ENCODE results near the gene KIF21A. TPM values are rescaled to one million over a fixed set of nuclear protein-coding genes. Genes with fewer than 3 reads are reported as not detected.

KIF21A gene
- total RNA-seq, 4 donors from 2014 or later, result 28.4 to 36.4 (median 33.1) TPM

DNA sequence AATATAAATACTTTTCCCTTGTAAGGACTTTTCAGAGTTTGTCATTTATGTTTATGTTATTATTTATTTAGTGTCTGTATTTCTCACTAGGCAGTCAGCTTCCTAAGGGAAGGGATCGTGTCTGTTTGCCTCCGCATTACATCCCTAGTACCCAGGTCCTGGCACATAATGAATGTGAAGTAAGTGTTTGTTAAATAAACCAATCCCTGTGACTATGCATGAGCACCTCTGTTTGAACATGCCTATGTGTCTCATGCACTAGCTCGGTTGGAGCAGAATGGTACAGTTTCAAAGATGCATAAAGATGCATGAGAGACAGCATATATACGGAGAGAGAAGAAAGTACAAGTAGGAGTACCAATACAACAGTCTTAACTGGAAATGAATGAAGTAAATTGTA, 99.3 kb downstream of the KIF21A start:
- TF ChIP-seq POLR2A (IDR thresholded peaks at IDR 0.05), result no peak
- TF ChIP-seq, protein P1, sequence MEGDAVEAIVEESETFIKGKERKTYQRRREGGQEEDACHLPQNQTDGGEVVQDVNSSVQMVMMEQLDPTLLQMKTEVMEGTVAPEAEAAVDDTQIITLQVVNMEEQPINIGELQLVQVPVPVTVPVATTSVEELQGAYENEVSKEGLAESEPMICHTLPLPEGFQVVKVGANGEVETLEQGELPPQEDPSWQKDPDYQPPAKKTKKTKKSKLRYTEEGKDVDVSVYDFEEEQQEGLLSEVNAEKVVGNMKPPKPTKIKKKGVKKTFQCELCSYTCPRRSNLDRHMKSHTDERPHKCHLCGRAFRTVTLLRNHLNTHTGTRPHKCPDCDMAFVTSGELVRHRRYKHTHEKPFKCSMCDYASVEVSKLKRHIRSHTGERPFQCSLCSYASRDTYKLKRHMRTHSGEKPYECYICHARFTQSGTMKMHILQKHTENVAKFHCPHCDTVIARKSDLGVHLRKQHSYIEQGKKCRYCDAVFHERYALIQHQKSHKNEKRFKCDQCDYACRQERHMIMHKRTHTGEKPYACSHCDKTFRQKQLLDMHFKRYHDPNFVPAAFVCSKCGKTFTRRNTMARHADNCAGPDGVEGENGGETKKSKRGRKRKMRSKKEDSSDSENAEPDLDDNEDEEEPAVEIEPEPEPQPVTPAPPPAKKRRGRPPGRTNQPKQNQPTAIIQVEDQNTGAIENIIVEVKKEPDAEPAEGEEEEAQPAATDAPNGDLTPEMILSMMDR (IDR thresholded peaks at IDR 0.05 in 4 of 5, conservative IDR thresholded peaks at IDR 0.05 in 1 of 5), result no peak
- Histone ChIP-seq H3K36me3 (peaks cover 0 to 23% of the 10 kb centered on the region in 2 donors), H3K9me3 (no peaks in the 10 kb centered on the region), H3K27me3 (no peaks in the 10 kb centered on the region), H3K27ac (no peak overlapping the region), H3K4me1 (no peaks in the 10 kb centered on the region), H3K4me3 (no peak overlapping the region)
- no peak for ATAC-seq
- DNase-seq, result no peak
- intact Hi-C loops (cut with DNase I; ENCODE audit: low total_unique reads), result no loop called here
- in situ Hi-C loops (cut with MboI; ENCODE audit: low sequenced_read_pairs in 4 of 4), result no loop called here

DNA sequence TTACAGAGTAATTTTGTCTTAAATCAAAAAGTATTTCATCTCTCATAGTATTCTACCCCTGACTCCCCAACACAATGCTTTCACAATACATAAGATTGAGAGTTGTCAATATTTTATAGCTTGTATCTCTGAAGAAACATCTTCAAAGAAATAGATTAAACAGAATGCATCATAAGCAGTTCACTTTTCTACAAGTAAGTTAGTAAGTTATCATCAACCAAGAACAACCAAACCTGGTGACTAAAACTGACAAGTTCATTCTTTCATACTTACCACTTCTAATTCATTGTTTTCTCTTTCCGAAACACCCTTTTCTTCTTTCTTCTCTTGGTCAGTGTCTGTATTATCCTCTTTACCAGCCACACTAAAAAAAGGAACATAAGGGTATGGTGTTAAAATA, 101.2 kb downstream of the KIF21A start:
- in situ Hi-C loops (cut with MboI; ENCODE audit: low sequenced_read_pairs in 4 of 4), result no loop called here
- no peaks in the 10 kb centered on the region for H3K4me1 ChIP-seq
- intact Hi-C loops (cut with DNase I; ENCODE audit: low total_unique reads), result no loop called here
- H3K27me3 ChIP-seq, result no peaks in the 10 kb centered on the region
- ATAC-seq, result no peak
- TF ChIP-seq, protein P1 (IDR thresholded peaks at IDR 0.05 in 4 of 5, conservative IDR thresholded peaks at IDR 0.05 in 1 of 5), result no peak
- no peak for TF ChIP-seq POLR2A (IDR thresholded peaks at IDR 0.05)
- H3K4me3 ChIP-seq, result no peak overlapping the region
- no peak overlapping the region for H3K27ac ChIP-seq
- no peaks in the 10 kb centered on the region for H3K9me3 ChIP-seq
- peaks cover 0 to 23% of the 10 kb centered on the region in 2 donors for H3K36me3 ChIP-seq
- DNase-seq, result no peak

DNA sequence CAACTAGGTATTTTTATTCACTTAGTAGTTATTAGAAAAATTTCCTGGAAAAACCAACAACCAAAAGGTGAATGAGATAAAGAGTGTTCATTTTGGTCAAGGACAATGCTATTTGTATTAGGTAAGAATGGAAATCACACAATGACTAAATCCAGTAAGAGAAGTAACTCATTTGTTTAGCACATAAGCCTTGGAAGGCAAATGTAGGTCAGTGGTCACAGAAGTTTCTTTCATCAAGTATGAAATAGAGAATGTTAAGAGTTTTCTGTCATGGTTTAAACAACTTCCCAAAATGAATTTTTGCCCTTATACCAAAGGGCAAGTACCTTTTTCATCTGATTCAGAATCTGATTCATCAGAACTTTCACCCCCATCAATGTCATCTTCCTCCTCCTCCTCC, 101.7 kb downstream of the KIF21A start:
- Histone ChIP-seq H3K36me3 (peaks cover 0 to 23% of the 10 kb centered on the region in 2 donors), H3K4me3 (no peak overlapping the region), H3K27me3 (no peaks in the 10 kb centered on the region), H3K27ac (no peak overlapping the region), H3K9me3 (no peaks in the 10 kb centered on the region), H3K4me1 (no peaks in the 10 kb centered on the region)
- in situ Hi-C loops (cut with MboI; ENCODE audit: low sequenced_read_pairs in 4 of 4) (no loop called here), intact Hi-C loops (cut with DNase I; ENCODE audit: low total_unique reads) (no loop called here)
- no peak for ATAC-seq
- no peak for TF ChIP-seq POLR2A (IDR thresholded peaks at IDR 0.05)
- TF ChIP-seq, protein P1 (IDR thresholded peaks at IDR 0.05 in 4 of 5, conservative IDR thresholded peaks at IDR 0.05 in 1 of 5), result no peak
- no peak for DNase-seq

DNA sequence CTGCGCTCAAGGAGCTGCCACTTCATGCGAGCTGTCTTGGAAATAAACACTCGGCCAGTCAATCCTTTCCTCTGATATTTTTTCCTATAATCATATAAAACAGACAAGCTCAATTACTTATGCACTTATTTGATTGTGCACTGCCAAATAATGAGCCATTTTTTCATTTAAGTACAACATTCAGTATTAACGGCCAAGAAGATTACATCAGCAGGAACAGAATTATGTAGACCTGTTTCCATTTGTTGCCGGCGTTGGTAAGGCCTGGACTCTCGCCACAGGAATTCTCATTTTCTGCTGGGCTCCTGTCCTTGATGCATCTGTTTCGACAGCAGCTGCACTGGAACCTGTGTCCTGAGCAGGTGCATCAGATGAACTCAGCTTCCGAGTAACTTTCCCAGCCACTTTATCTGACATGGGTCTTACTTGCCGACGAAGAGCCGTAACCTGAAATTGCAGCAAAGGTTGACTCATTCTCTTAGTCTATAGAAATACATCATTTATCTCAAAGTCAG, 110.2 kb downstream of the KIF21A start:
- no peak for TF ChIP-seq POLR2A (IDR thresholded peaks at IDR 0.05)
- TF ChIP-seq, protein P1 (IDR thresholded peaks at IDR 0.05 in 4 of 5, conservative IDR thresholded peaks at IDR 0.05 in 1 of 5), result no peak
- H3K36me3 ChIP-seq, result peaks cover 0 to 37% of the 10 kb centered on the region in 2 donors
- H3K4me1 ChIP-seq, result no peaks in the 10 kb centered on the region
- no peak overlapping the region for H3K4me3 ChIP-seq
- DNase-seq, result no peak
- H3K9me3 ChIP-seq, result no peaks in the 10 kb centered on the region
- no peaks in the 10 kb centered on the region for H3K27me3 ChIP-seq
- no peak for ATAC-seq
- no peak overlapping the region for H3K27ac ChIP-seq
- intact Hi-C loops (cut with DNase I; ENCODE audit: low total_unique reads), result no loop called here
- in situ Hi-C loops (cut with MboI; ENCODE audit: low sequenced_read_pairs in 4 of 4), result no loop called here
